HuH-7 (cell line): ENCODE measurements around the gene SLC38A4.
"Not testable (repeated sequence)": the region's sequence is repeated elsewhere in the genome, so short reads cannot be mapped to it uniquely, and the experiment has no call there.

ENCODE experiments used
- DNase-seq: peaks from one replicate; pipeline ENCODE4 v3.0.0; 2011; ENCODE audit warnings: low spot score

SLC38A4 gene

GRCh38 chr12:46775796-46776195 is 50.0 kb downstream of the SLC38A4 start:
- no peak for DNase-seq

- no peak for DNase-seq
These were observed 51.5 kb downstream of the SLC38A4 start for GRCh38 chr12:46774322-46774633.

- DNase-seq, result no peak
These were observed 52.0 kb downstream of the SLC38A4 start for GRCh38 chr12:46773586-46774321.

- DNase-seq, result no peak
These were observed 54.4 kb downstream of the SLC38A4 start for GRCh38 chr12:46771268-46771827.

- peak; percentile 30 for DNase-seq
These were observed 55.2 kb downstream of the SLC38A4 start for GRCh38 chr12:46770501-46771183.

- DNase-seq, result no peak
These were observed 61.8 kb downstream of the SLC38A4 start for GRCh38 chr12:46764005-46764404.

- no peak for DNase-seq
These were observed 62.6 kb downstream of the SLC38A4 start for GRCh38 chr12:46763230-46763629.

GRCh38 chr12:46754550-46754949 is 71.2 kb downstream of the SLC38A4 start:
- DNase-seq, result no peak

GRCh38 chr12:46752396-46752795 is 73.4 kb downstream of the SLC38A4 start:
- DNase-seq, result no peak

- peak; percentile 16 for DNase-seq
These were observed 74.6 kb downstream of the SLC38A4 start for GRCh38 chr12:46751173-46751572.

- no peak for DNase-seq
These were observed 76.5 kb downstream of the SLC38A4 start for GRCh38 chr12:46749322-46749721.

- DNase-seq, result no peak
These were observed 81.5 kb downstream of the SLC38A4 start for GRCh38 chr12:46744283-46744682.

GRCh38 chr12:46743456-46743855 is 82.3 kb downstream of the SLC38A4 start:
- no peak for DNase-seq

GRCh38 chr12:46742271-46742670 is 83.5 kb downstream of the SLC38A4 start:
- not testable (repeated sequence) for DNase-seq

- no peak for DNase-seq
These were observed 100.5 kb downstream of the SLC38A4 start for GRCh38 chr12:46725332-46725731.

- no peak for DNase-seq
These were observed 102.0 kb downstream of the SLC38A4 start for GRCh38 chr12:46723629-46724419.

- no peak for DNase-seq
These were observed 103.2 kb downstream of the SLC38A4 start for GRCh38 chr12:46722394-46723185.

GRCh38 chr12:46718495-46718894 is 107.3 kb downstream of the SLC38A4 start:
- no peak for DNase-seq

- no peak for DNase-seq
These were observed 107.9 kb downstream of the SLC38A4 start for GRCh38 chr12:46717868-46718267.

GRCh38 chr12:46717159-46717558 is 108.6 kb downstream of the SLC38A4 start:
- DNase-seq, result no peak
